OCI-LY3 (cell line): ENCODE measurements around the gene TSPAN9.

ENCODE experiments used
- H2AFZ ChIP-seq: fragments of 200-600, 300-600 bp; shearing (Covaris generic); 2 replicates; pipeline ENCODE4 v1.6.0; 2014; ENCODE audit warnings: antibody characterized with exemption, low read depth, low read length
- H3K27ac ChIP-seq: fragments of 200-600, 300-600 bp; sonication (generic); 2 replicates; pipeline ENCODE4 v1.5.1; 2014; ENCODE audit warnings: mild to moderate bottlenecking, low read length, moderate library complexity, mixed read lengths
- H3K27me3 ChIP-seq: fragments of 200-600, 300-600 bp; sonication (generic); 2 replicates; pipeline ENCODE4 v1.6.1; 2014; ENCODE audit warnings: low read depth, low read length, mixed read lengths
- H3K36me3 ChIP-seq: fragments of 200-600, 300-600 bp; sonication (generic); replicated peaks from 2 replicates; pipeline ENCODE3; 2014; ENCODE audit warnings: low read depth, low read length, mixed read lengths
- H3K4me1 ChIP-seq: fragments of 300-600, 200-600 bp; sonication (generic); 2 replicates; pipeline ENCODE4 v1.6.1; 2014; ENCODE audit warnings: low read length, mixed read lengths
- H3K4me2 ChIP-seq: fragments of 200-600, 300-600 bp; sonication (generic); 2 replicates; pipeline ENCODE4 v1.6.1; 2014; ENCODE audit warnings: low read length, mixed read lengths
- H3K4me3 ChIP-seq: fragments of 300-600, 200-600 bp; sonication (generic); 2 replicates; pipeline ENCODE4 v1.5.1; 2014; ENCODE audit warnings: antibody characterized with exemption, mild to moderate bottlenecking, low read length, moderate library complexity
- H3K79me2 ChIP-seq: fragments of 300-600, 200-600 bp; shearing (Covaris generic); 2 replicates; pipeline ENCODE4 v1.6.1; 2014; ENCODE audit warnings: mild to moderate bottlenecking, low read length, mixed read lengths
- H3K9ac ChIP-seq: fragments of 300-600, 200-600 bp; shearing (Covaris generic); 2 replicates; pipeline ENCODE4 v1.6.0; 2014; ENCODE audit warnings: mild to moderate bottlenecking, low read length, moderate library complexity
- H3K9me3 ChIP-seq: fragments of 200-600, 300-600 bp; shearing (Covaris generic); 2 replicates; pipeline ENCODE4 v1.6.1; 2014; ENCODE audit warnings: low read length, mixed read lengths; ENCODE audit not compliant: insufficient read depth
- H4K20me1 ChIP-seq: fragments of 200-600, 300-600 bp; sonication (generic); 2 replicates; pipeline ENCODE4 v1.6.1; 2016; ENCODE audit warnings: low read length, mixed read lengths; ENCODE audit not compliant: insufficient read depth
- EZH2phosphoT487 ChIP-seq: fragments of 200-600 bp; shearing (Covaris generic); IDR thresholded peaks from 2 replicates; pipeline ENCODE4 v1.6.1; 2018; ENCODE audit warnings: antibody characterized with exemption, mixed run types, low read depth
- TF ChIP-seq, protein P1 (sequence below): fragments of 200-600, 300-600 bp; sonication (generic); IDR thresholded peaks from 2 replicates; pipeline ENCODE4 v1.5.1; 2014; ENCODE audit warnings: antibody characterized with exemption, low read length, low read depth

The TSPAN9 gene

GRCh38 chr12:3158851-3159465, 81.8 kb downstream of the TSPAN9 start:
- Histone ChIP-seq H3K79me2 (no peaks in the 10 kb centered on the region), H3K27ac (no peak overlapping the region), H4K20me1 (no peaks in the 10 kb centered on the region; the same call in 1 of the 2 replicates), H2AFZ (no peak overlapping the region), H3K27me3 (peaks cover 54% of the 10 kb centered on the region), H3K4me2 (no peak overlapping the region), H3K9ac (no peak overlapping the region), H3K9me3 (no peaks in the 10 kb centered on the region), H3K36me3 (no peaks in the 10 kb centered on the region), H3K4me1 (no peaks in the 10 kb centered on the region; the same call in 1 of the 2 replicates), H3K4me3 (no peak overlapping the region)
- no peak for TF ChIP-seq EZH2phosphoT487
- TF ChIP-seq, protein P1, sequence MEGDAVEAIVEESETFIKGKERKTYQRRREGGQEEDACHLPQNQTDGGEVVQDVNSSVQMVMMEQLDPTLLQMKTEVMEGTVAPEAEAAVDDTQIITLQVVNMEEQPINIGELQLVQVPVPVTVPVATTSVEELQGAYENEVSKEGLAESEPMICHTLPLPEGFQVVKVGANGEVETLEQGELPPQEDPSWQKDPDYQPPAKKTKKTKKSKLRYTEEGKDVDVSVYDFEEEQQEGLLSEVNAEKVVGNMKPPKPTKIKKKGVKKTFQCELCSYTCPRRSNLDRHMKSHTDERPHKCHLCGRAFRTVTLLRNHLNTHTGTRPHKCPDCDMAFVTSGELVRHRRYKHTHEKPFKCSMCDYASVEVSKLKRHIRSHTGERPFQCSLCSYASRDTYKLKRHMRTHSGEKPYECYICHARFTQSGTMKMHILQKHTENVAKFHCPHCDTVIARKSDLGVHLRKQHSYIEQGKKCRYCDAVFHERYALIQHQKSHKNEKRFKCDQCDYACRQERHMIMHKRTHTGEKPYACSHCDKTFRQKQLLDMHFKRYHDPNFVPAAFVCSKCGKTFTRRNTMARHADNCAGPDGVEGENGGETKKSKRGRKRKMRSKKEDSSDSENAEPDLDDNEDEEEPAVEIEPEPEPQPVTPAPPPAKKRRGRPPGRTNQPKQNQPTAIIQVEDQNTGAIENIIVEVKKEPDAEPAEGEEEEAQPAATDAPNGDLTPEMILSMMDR: no peak

GRCh38 chr12:3160081-3160480, 82.9 kb downstream of the TSPAN9 start:
- Histone ChIP-seq H3K36me3 (no peaks in the 10 kb centered on the region), H3K27me3 (peaks cover 55% of the 10 kb centered on the region)
- TF ChIP-seq, protein P1: no peak
- no peak for TF ChIP-seq EZH2phosphoT487

GRCh38 chr12:3161861-3162260, 84.7 kb downstream of the TSPAN9 start:
- peaks cover 66% of the 10 kb centered on the region for H3K27me3 ChIP-seq
- H3K9me3 ChIP-seq: no peaks in the 10 kb centered on the region
- no peaks in the 10 kb centered on the region; the same call in 1 of the 2 replicates for H3K4me1 ChIP-seq
- H3K4me3 ChIP-seq: no peak overlapping the region
- H4K20me1 ChIP-seq: no peaks in the 10 kb centered on the region; the same call in 1 of the 2 replicates
- no peaks in the 10 kb centered on the region for H3K36me3 ChIP-seq
- H2AFZ ChIP-seq: no peak overlapping the region
- no peak overlapping the region for H3K27ac ChIP-seq
- H3K79me2 ChIP-seq: no peaks in the 10 kb centered on the region
- TF ChIP-seq, protein P1: no peak
- no peak for TF ChIP-seq EZH2phosphoT487
- no peak overlapping the region for H3K4me2 ChIP-seq
- H3K9ac ChIP-seq: no peak overlapping the region

More at GRCh38 chr12:3160081-3160480, 82.9 kb downstream of the TSPAN9 start:
- Histone ChIP-seq H3K4me1 (no peaks in the 10 kb centered on the region; the same call in 1 of the 2 replicates), H2AFZ (no peak overlapping the region), H3K9ac (no peak overlapping the region), H3K9me3 (no peaks in the 10 kb centered on the region), H3K4me2 (no peak overlapping the region), H4K20me1 (no peaks in the 10 kb centered on the region; the same call in 1 of the 2 replicates), H3K79me2 (no peaks in the 10 kb centered on the region), H3K4me3 (no peak overlapping the region), H3K27ac (no peak overlapping the region)

DNA sequence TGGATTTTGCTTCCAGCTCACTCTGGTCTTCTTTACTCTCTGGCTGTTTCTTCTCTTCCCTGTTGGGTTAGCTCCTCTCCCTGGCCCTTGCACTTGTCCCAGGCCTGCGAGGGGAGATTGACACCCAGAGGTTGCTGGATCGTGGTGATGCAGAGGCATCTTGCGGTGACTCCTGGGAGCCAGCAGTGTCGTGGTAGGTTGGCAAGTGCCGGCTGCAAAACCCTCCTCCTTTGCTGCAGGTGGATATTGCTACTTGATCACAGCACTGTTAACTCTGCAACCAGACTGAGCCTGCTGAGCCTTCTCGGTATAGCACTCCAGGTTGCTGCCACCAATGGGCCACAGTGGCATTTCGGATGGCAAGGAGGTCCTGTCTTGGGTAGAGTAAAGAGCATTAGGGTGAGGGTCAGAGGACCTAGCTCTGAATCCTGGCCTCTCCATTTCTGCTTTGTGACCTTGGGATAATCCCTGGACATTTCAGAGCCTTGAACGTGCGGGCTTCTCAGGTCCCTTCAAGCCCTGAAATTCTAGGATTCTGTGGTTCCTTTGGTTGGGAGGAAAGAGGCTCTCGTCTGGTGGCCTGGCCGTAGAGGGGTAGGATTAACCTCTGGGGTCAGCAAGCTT, 87.4 kb downstream of the TSPAN9 start:
- TF ChIP-seq, protein P1: no peak
- TF ChIP-seq EZH2phosphoT487: no peak

More for the DNA sequence above, 87.4 kb downstream of the TSPAN9 start:
- H2AFZ ChIP-seq: no peak overlapping the region
- H3K36me3 ChIP-seq: no peaks in the 10 kb centered on the region
- no peak overlapping the region for H3K4me2 ChIP-seq
- H4K20me1 ChIP-seq: peaks cover 3% of the 10 kb centered on the region
- no peak overlapping the region for H3K27ac ChIP-seq
- no peak overlapping the region for H3K4me3 ChIP-seq
- no peak overlapping the region for H3K9ac ChIP-seq
- H3K4me1 ChIP-seq: no peaks in the 10 kb centered on the region; the same call in 1 of the 2 replicates
- H3K27me3 ChIP-seq: peaks cover 81% of the 10 kb centered on the region
- no peaks in the 10 kb centered on the region for H3K9me3 ChIP-seq
- H3K79me2 ChIP-seq: no peaks in the 10 kb centered on the region
